DMS79 treated with DMSO at 0.1 percent for 48 hours (cell line): ENCODE data around the gene PTPRM.
A peak's percentile ranks its signal among the peaks of the same experiment; 100 is the strongest.

Experiments
- DNase-seq: peaks from one replicate; lab custom pipeline; 2025; lab: John Stamatoyannopoulos, UW

The PTPRM gene

GRCh38 chr18:8365006-8365405 is 797.9 kb downstream of the PTPRM start:
- DNase-seq = no peak

- no peak for DNase-seq
Measured at GRCh38 chr18:8365528-8365927, 798.4 kb downstream of the PTPRM start.

GRCh38 chr18:8366070-8366469 is 799.0 kb downstream of the PTPRM start:
- no peak for DNase-seq

GRCh38 chr18:8366656-8367055 is 799.5 kb downstream of the PTPRM start:
- no peak for DNase-seq

GRCh38 chr18:8367217-8367988 is 800.3 kb downstream of the PTPRM start:
- DNase-seq = peak; percentile 63

- DNase-seq = no peak
Measured at GRCh38 chr18:8368512-8369217, 801.5 kb downstream of the PTPRM start.

GRCh38 chr18:8373486-8373885 is 806.4 kb downstream of the PTPRM start:
- DNase-seq = no peak

GRCh38 chr18:8374676-8375075 is 807.6 kb downstream of the PTPRM start:
- DNase-seq = no peak

GRCh38 chr18:8375249-8375648 is 808.1 kb downstream of the PTPRM start:
- DNase-seq = no peak

GRCh38 chr18:8376113-8376512 is 809.0 kb downstream of the PTPRM start:
- no peak for DNase-seq

GRCh38 chr18:8379187-8379941 is 812.2 kb downstream of the PTPRM start:
- no peak for DNase-seq

GRCh38 chr18:8380006-8380405 is 812.9 kb downstream of the PTPRM start:
- DNase-seq = no peak

- DNase-seq = no peak
Measured at GRCh38 chr18:8380926-8381325, 813.8 kb downstream of the PTPRM start.

- no peak for DNase-seq
Measured at GRCh38 chr18:8381821-8382459, 814.8 kb downstream of the PTPRM start.

GRCh38 chr18:8385400-8385799 is 818.3 kb downstream of the PTPRM start:
- no peak for DNase-seq

- no peak for DNase-seq
Measured at GRCh38 chr18:8386669-8387380, 819.7 kb downstream of the PTPRM start.

- DNase-seq = no peak
Measured at GRCh38 chr18:8389391-8390340, 822.5 kb downstream of the PTPRM start.

- DNase-seq = no peak
Measured at GRCh38 chr18:8391068-8391467, 824.0 kb downstream of the PTPRM start.

GRCh38 chr18:8396254-8396653 is 829.1 kb downstream of the PTPRM start:
- no peak for DNase-seq

GRCh38 chr18:8397034-8397433 is 829.9 kb downstream of the PTPRM start:
- DNase-seq = no peak

- DNase-seq = no peak
Measured at GRCh38 chr18:8399138-8399537, 832.0 kb downstream of the PTPRM start.
